Measurements from ENCODE around the gene TMEM218.

- TF ChIP-seq POLR2A (IDR thresholded peaks at IDR 0.05), result no peak
- no peak for TF ChIP-seq CTCF (IDR thresholded peaks at IDR 0.05)
- no peak for TF ChIP-seq POLR2AphosphoS5 (IDR thresholded peaks at IDR 0.05)
- TF ChIP-seq EP300 (IDR thresholded peaks at IDR 0.05; ENCODE audit: low read depth), result no peak
Measured at GRCh38 chr11:125100136-125100535, 11.3 kb downstream of the TMEM218 start.

Data from transverse colon (tissue), 4 donors.